HEK293T (cell line): ENCODE measurements around the gene THSD7B.

ENCODE experiments used
- CTCF ChIA-PET: fragments of 350-600 bp; formaldehyde crosslinking; extraction: SDS; loops from one replicate; lab custom pipeline; 2021; ENCODE audit warnings: antibody characterized with exemption, inconsistent platforms; lab: Yijun Ruan, JAX
- POLR2A ChIA-PET: fragments of 350-600 bp; formaldehyde crosslinking; extraction: SDS; loops from one replicate; lab custom pipeline; 2020; ENCODE audit warnings: antibody characterized with exemption, inconsistent platforms; lab: Yijun Ruan, JAX
- DNase-seq: peaks from one replicate; pipeline ENCODE4 v3.0.0; 2012; ENCODE audit warnings: mixed read lengths; ENCODE audit errors: extremely low spot score
- ARNT ChIP-seq: fragments of 450-650 bp; IDR thresholded peaks from 2 replicates; pipeline ENCODE4 v1.6.1; 2017; ENCODE audit warnings: mild to moderate bottlenecking
- BHLHE40 ChIP-seq: fragments of 450-650 bp; IDR thresholded peaks from 2 replicates; pipeline ENCODE4 v1.6.1; 2016; ENCODE audit warnings: mild to moderate bottlenecking, moderate library complexity, borderline replicate concordance
- CTBP1 ChIP-seq: fragments of 450-650 bp; IDR thresholded peaks from 2 replicates; pipeline ENCODE4 v1.6.1; 2016; ENCODE audit warnings: borderline replicate concordance
- ELF4 ChIP-seq: fragments of 450-650 bp; IDR thresholded peaks from 2 replicates; pipeline ENCODE4 v1.6.1; 2017; ENCODE audit warnings: antibody characterized with exemption
- FOXA1 ChIP-seq: fragments of 450-650 bp; IDR thresholded peaks from 2 replicates; pipeline ENCODE4 v1.6.1; 2016; ENCODE audit warnings: mild to moderate bottlenecking
- FOXK2 ChIP-seq: fragments of 450-650 bp; IDR thresholded peaks from 2 replicates; pipeline ENCODE4 v1.6.1; 2016; ENCODE audit warnings: mild to moderate bottlenecking
- FOXM1 ChIP-seq: fragments of 450-650 bp; IDR thresholded peaks from 2 replicates; pipeline ENCODE4 v1.6.1; 2017; ENCODE audit warnings: mild to moderate bottlenecking, borderline replicate concordance
- HDGF ChIP-seq: fragments of 450-650 bp; IDR thresholded peaks from 2 replicates; pipeline ENCODE4 v1.6.1; 2017; ENCODE audit warnings: antibody characterized with exemption, borderline replicate concordance
- L3MBTL2 ChIP-seq: fragments of 450-650 bp; conservative IDR thresholded peaks from 2 replicates; pipeline ENCODE4 v1.6.1; 2016; ENCODE audit warnings: mild to moderate bottlenecking
- LEF1 ChIP-seq: fragments of 450-650 bp; IDR thresholded peaks from 2 replicates; pipeline ENCODE4 v1.6.1; 2017; ENCODE audit warnings: mild to moderate bottlenecking, borderline replicate concordance
- NFRKB ChIP-seq: fragments of 450-650 bp; IDR thresholded peaks from 2 replicates; pipeline ENCODE4 v1.6.1; 2016; ENCODE audit warnings: mild to moderate bottlenecking, moderate library complexity
- PKNOX1 ChIP-seq: fragments of 450-650 bp; IDR thresholded peaks from 2 replicates; pipeline ENCODE4 v1.6.1; 2016
- SP1 ChIP-seq: fragments of 450-650 bp; IDR thresholded peaks from 2 replicates; pipeline ENCODE4 v1.6.1; 2017
- SUZ12 ChIP-seq: fragments of 450-650 bp; IDR thresholded peaks from 2 replicates; pipeline ENCODE4 v1.6.1; 2016; ENCODE audit warnings: mild to moderate bottlenecking
- TARDBP ChIP-seq: fragments of 450-650 bp; IDR thresholded peaks from 2 replicates; pipeline ENCODE4 v1.6.1; 2016
- ZNF384 ChIP-seq: fragments of 450-650 bp; IDR thresholded peaks from 2 replicates; pipeline ENCODE4 v1.6.1; 2016

The THSD7B gene

DNA sequence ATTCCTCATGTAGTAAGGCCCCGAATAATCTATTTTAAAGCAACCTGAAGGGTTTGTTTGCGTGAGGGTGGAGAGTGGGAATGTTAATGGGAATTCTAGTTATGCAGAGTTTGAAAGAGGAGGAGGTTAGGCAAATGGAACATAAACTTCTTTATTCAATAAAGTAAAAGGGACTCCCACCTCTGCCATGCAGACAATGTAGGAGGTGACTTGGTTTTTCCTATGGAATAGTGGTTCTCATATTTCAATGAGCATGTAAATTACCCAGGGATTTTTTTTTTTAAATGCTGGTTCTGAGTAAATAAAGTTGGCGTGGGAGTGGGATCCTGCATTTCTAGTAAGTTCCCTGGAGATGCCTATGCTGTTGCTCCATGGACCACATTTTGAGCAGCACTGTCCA, 367.9 kb downstream of the THSD7B start:
- POLR2A ChIA-PET = no interaction called here
- TF ChIP-seq FOXA1 (no peak), SUZ12 (no peak), NFRKB (no peak), ZNF384 (no peak), ARNT (no peak), PKNOX1 (no peak), FOXK2 (no peak)
- CTCF ChIA-PET = no interaction called here
- no peak for DNase-seq

- POLR2A ChIA-PET = no interaction called here
- TF ChIP-seq FOXM1 = no peak
- no peak for TF ChIP-seq BHLHE40
- no peak for TF ChIP-seq PKNOX1
- TF ChIP-seq HDGF = no peak
- no peak for TF ChIP-seq CTBP1
- no peak for TF ChIP-seq ARNT
- no peak for TF ChIP-seq LEF1
- no peak for TF ChIP-seq L3MBTL2
- CTCF ChIA-PET = no interaction called here
- DNase-seq = no peak
Measured at GRCh38 chr2:137138263-137138662, 372.9 kb downstream of the THSD7B start.

GRCh38 chr2:137151731-137152130, 386.4 kb downstream of the THSD7B start:
- ChIA-PET POLR2A (no interaction called here), CTCF (interaction anchor here (0.6 to 0.8 kb wide), 2 partner anchors 17 to 696 kb away, joined by 3 to 5 read pairs; no protein-coding TSS in a partner anchor)
- no peak for DNase-seq
- TF ChIP-seq BHLHE40 = no peak
- TF ChIP-seq TARDBP = no peak
- no peak for TF ChIP-seq ELF4
- no peak for TF ChIP-seq ZNF384

GRCh38 chr2:137154946-137155345, 389.6 kb downstream of the THSD7B start:
- ChIA-PET CTCF (no interaction called here), POLR2A (no interaction called here)
- DNase-seq = no peak
- no peak for TF ChIP-seq L3MBTL2
- TF ChIP-seq LEF1 = no peak
- TF ChIP-seq FOXA1 = no peak
- no peak for TF ChIP-seq CTBP1
- no peak for TF ChIP-seq SUZ12
- no peak for TF ChIP-seq PKNOX1
- TF ChIP-seq TARDBP = no peak
- no peak for TF ChIP-seq SP1
- TF ChIP-seq ELF4 = no peak
- TF ChIP-seq FOXK2 = no peak
- TF ChIP-seq NFRKB = no peak
- no peak for TF ChIP-seq BHLHE40
- no peak for TF ChIP-seq ZNF384
- no peak for TF ChIP-seq ARNT
- TF ChIP-seq HDGF = no peak
- TF ChIP-seq FOXM1 = no peak

- CTCF ChIA-PET = no interaction called here
- POLR2A ChIA-PET = no interaction called here
- TF ChIP-seq FOXA1 (no peak), NFRKB (no peak), LEF1 (no peak), ARNT (no peak), BHLHE40 (no peak), FOXM1 (no peak), ELF4 (no peak), CTBP1 (no peak), SP1 (no peak), TARDBP (no peak), L3MBTL2 (no peak), FOXK2 (no peak), HDGF (no peak), ZNF384 (no peak), SUZ12 (no peak), PKNOX1 (no peak)
- no peak for DNase-seq
Measured at GRCh38 chr2:137155356-137156104, 390.2 kb downstream of the THSD7B start.

DNA sequence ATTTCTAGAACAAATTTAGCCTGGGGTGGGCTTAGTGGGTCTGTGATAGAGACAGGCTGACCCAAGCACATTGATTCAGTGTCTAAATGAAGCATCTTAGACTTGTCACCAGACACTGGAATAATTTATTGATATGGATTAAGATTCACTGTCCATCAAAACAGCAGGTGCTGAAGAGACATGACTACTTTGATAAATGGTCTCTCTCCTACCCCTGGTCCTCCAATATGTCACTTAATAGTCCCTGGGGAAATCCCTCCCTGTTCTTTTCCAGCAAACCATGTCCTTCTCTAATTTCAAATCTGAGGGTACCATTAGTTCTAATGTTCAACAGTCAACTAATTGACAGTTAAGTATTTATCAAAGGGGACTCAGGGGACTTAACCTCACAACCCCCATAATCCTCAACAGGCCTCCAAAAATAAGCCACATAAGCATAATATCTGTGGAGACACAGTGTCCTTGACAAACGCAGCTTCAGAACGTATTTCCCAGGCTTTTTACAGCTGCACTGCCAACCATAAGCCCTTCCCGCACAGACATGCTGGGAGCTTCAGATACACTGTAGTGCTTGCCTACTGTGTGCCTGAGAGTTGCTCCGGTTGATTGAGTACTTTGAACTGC, 391.0 kb downstream of the THSD7B start:
- TF ChIP-seq ELF4 (no peak), NFRKB (no peak), FOXK2 (no peak), TARDBP (no peak), PKNOX1 (no peak)
- ChIA-PET CTCF (no interaction called here), POLR2A (no interaction called here)
- no peak for DNase-seq
